ENCODE data around the gene TBL3.

Gene TBL3

DNA sequence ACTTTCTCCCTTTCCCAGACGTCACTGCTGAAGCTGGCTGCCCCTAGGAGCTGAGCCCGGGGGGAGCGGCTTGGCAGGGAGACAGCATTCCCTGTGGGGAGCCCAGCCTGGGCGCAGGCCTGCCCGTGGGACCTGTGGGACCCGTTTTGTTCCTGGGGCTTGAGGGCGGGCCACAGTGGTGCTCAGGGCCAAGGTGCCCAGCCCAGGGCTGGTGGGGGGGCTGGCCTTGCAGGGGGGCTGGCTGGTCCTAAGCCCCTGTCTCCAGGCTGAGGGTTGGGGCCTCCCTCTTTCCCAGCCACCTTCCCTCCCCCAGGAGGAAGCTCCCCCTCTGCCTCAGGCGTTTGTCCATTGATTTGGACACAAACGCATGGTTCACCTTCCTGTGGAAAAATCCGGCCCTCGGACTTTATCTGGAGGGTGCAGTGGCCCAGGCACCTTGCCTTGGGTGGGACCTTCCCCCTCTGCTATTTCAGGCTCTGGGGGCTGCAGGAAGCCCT, 59.3 kb downstream of the TBL3 start (continued):
- TF ChIP-seq, protein P1, sequence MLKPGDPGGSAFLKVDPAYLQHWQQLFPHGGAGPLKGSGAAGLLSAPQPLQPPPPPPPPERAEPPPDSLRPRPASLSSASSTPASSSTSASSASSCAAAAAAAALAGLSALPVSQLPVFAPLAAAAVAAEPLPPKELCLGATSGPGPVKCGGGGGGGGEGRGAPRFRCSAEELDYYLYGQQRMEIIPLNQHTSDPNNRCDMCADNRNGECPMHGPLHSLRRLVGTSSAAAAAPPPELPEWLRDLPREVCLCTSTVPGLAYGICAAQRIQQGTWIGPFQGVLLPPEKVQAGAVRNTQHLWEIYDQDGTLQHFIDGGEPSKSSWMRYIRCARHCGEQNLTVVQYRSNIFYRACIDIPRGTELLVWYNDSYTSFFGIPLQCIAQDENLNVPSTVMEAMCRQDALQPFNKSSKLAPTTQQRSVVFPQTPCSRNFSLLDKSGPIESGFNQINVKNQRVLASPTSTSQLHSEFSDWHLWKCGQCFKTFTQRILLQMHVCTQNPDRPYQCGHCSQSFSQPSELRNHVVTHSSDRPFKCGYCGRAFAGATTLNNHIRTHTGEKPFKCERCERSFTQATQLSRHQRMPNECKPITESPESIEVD (tag by site-specific recombination; IDR thresholded peaks at IDR 0.05) = no peak
- TF ChIP-seq ZNF239 (tag by site-specific recombination; IDR thresholded peaks at IDR 0.05) (no peak), ZNF2 (tag by site-specific recombination; IDR thresholded peaks at IDR 0.05) (no peak), ZNF121 (tag by site-specific recombination; IDR thresholded peaks at IDR 0.05) (no peak), ZNF555 (tag by site-specific recombination; conservative IDR thresholded peaks at IDR 0.05) (no peak), ZNF701 (tag by site-specific recombination; IDR thresholded peaks at IDR 0.05) (no peak), SP2 (tag by site-specific recombination; IDR thresholded peaks at IDR 0.05) (no peak), ZNF433 (tag by site-specific recombination; IDR thresholded peaks at IDR 0.05; ENCODE audit: low read depth) (no peak), ZNF302 (tag by site-specific recombination; IDR thresholded peaks at IDR 0.05; ENCODE audit: low read depth) (no peak), ZNF324 (tag by site-specific recombination; IDR thresholded peaks at IDR 0.05) (no peak), SP3 (tag by site-specific recombination; IDR thresholded peaks at IDR 0.05) (no peak), ZBTB20 (tag by site-specific recombination; IDR thresholded peaks at IDR 0.05) (no peak), ZNF654 (tag by site-specific recombination; IDR thresholded peaks at IDR 0.05; ENCODE audit: low read depth) (no peak), ZNF19 (tag by site-specific recombination; IDR thresholded peaks at IDR 0.05; ENCODE audit: low read depth) (no peak), ZNF426 (tag by site-specific recombination; IDR thresholded peaks at IDR 0.05) (no peak), KLF8 (tag by site-specific recombination; IDR thresholded peaks at IDR 0.05) (no peak), ZNF792 (tag by site-specific recombination; IDR thresholded peaks at IDR 0.05) (no peak)
- TF ChIP-seq, protein P2, sequence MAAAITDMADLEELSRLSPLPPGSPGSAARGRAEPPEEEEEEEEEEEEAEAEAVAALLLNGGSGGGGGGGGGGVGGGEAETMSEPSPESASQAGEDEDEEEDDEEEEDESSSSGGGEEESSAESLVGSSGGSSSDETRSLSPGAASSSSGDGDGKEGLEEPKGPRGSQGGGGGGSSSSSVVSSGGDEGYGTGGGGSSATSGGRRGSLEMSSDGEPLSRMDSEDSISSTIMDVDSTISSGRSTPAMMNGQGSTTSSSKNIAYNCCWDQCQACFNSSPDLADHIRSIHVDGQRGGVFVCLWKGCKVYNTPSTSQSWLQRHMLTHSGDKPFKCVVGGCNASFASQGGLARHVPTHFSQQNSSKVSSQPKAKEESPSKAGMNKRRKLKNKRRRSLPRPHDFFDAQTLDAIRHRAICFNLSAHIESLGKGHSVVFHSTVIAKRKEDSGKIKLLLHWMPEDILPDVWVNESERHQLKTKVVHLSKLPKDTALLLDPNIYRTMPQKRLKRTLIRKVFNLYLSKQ (tag by site-specific recombination; IDR thresholded peaks at IDR 0.05; ENCODE audit: borderline replicate concordance) = no peak
- TF ChIP-seq, protein P3, sequence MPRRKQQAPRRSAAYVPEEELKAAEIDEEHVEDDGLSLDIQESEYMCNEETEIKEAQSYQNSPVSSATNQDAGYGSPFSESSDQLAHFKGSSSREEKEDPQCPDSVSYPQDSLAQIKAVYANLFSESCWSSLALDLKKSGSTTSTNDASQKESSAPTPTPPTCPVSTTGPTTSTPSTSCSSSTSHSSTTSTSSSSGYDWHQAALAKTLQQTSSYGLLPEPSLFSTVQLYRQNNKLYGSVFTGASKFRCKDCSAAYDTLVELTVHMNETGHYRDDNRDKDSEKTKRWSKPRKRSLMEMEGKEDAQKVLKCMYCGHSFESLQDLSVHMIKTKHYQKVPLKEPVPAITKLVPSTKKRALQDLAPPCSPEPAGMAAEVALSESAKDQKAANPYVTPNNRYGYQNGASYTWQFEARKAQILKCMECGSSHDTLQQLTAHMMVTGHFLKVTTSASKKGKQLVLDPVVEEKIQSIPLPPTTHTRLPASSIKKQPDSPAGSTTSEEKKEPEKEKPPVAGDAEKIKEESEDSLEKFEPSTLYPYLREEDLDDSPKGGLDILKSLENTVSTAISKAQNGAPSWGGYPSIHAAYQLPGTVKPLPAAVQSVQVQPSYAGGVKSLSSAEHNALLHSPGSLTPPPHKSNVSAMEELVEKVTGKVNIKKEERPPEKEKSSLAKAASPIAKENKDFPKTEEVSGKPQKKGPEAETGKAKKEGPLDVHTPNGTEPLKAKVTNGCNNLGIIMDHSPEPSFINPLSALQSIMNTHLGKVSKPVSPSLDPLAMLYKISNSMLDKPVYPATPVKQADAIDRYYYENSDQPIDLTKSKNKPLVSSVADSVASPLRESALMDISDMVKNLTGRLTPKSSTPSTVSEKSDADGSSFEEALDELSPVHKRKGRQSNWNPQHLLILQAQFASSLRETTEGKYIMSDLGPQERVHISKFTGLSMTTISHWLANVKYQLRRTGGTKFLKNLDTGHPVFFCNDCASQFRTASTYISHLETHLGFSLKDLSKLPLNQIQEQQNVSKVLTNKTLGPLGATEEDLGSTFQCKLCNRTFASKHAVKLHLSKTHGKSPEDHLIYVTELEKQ (tag by site-specific recombination; IDR thresholded peaks at IDR 0.05; ENCODE audit: borderline replicate concordance) = no peak
- TF ChIP-seq, protein P4, sequence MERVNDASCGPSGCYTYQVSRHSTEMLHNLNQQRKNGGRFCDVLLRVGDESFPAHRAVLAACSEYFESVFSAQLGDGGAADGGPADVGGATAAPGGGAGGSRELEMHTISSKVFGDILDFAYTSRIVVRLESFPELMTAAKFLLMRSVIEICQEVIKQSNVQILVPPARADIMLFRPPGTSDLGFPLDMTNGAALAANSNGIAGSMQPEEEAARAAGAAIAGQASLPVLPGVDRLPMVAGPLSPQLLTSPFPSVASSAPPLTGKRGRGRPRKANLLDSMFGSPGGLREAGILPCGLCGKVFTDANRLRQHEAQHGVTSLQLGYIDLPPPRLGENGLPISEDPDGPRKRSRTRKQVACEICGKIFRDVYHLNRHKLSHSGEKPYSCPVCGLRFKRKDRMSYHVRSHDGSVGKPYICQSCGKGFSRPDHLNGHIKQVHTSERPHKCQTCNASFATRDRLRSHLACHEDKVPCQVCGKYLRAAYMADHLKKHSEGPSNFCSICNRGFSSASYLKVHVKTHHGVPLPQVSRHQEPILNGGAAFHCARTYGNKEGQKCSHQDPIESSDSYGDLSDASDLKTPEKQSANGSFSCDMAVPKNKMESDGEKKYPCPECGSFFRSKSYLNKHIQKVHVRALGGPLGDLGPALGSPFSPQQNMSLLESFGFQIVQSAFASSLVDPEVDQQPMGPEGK (tag by site-specific recombination; IDR thresholded peaks at IDR 0.05) = peak; percentile 40; the same call in 1 of the 2 replicates

Data from HEK293 (cell line).